Uterus (tissue), 4 donors: Measurements from ENCODE around the gene GSTO1. TPM values are rescaled to one million over a fixed set of nuclear protein-coding genes. Genes with fewer than 3 reads are reported as not detected.
"Not testable (repeated sequence)": the region's sequence is repeated elsewhere in the genome, so short reads cannot be mapped to it uniquely, and the experiment has no call there.

ENCODE experiments used
- DNase-seq, 2 donors: peaks; one replicate each; pipeline ENCODE4 v3.0.0-alpha.2; 2019 to 2020
- H3K27ac ChIP-seq, 2 donors: fragments of 200-600 bp; sonication (generic); 1 replicate in 1 of 2; 2 replicates in 1 of 2; pipeline ENCODE4 v1.5.1; 2016 to 2018
- H3K27me3 ChIP-seq, 2 donors: fragments of 200-600 bp; sonication (generic); one replicate each; pipeline ENCODE4 v1.5.1; 2018 to 2019; ENCODE audit warnings: control low read depth in 1 of 2
- H3K36me3 ChIP-seq, 2 donors: fragments of 200-600 bp; sonication (generic); one replicate each; pipeline ENCODE4 v1.5.1; 2019; ENCODE audit warnings: control low read depth in 1 of 2
- H3K4me1 ChIP-seq, 2 donors: fragments of 200-600 bp; sonication (generic); one replicate each; pipeline ENCODE4 v1.5.1; 2018 to 2019; ENCODE audit warnings: control low read depth in 1 of 2
- H3K4me3 ChIP-seq, 2 donors: fragments of 200-600 bp; sonication (generic); 1 replicate in 1 of 2; 2 replicates in 1 of 2; pipeline ENCODE4 v1.5.1; 2018 to 2019; ENCODE audit warnings: mild to moderate bottlenecking in 1 of 2
- H3K9me3 ChIP-seq, 2 donors: fragments of 200-600 bp; sonication (generic); one replicate each; pipeline ENCODE4 v1.5.1; 2019; ENCODE audit warnings: control low read depth in 1 of 2
- POLR2A ChIP-seq, 2 donors: fragments of 450-650 bp; IDR thresholded peaks; one replicate each; pipeline ENCODE4 v1.6.1; 2016; ENCODE audit warnings: antibody characterized with exemption in 2 of 2, mild to moderate bottlenecking in 1 of 2, moderate library complexity in 1 of 2
- intact Hi-C: fragments of 100-400 bp; cut with DNase I; formaldehyde crosslinking; loops from one replicate; pipeline ENCODE4 v1.15.1; 2023; ENCODE audit warnings: low total_unique reads
- total RNA-seq, 4 donors: library from RNA; depleted of rRNA in 3 of 4; stranded (reverse); fragments of >200 nt in 3 of 4; gene quantifications; one replicate each; pipeline versions ENCODE4 v1.1.0 to v1.2.4, GENCODE V29; 2014 to 2023
- TF ChIP-seq, protein P1 (sequence below), 4 experiments: fragments of 200-600 bp in 2 of 4; fragments of 450-650 bp in 2 of 4; sonication (generic) in 2 of 4; IDR thresholded peaks; one replicate each; pipeline ENCODE4 v1.5.1; 2016 to 2019; ENCODE audit warnings: antibody characterized with exemption in 4 of 4, mild to moderate bottlenecking in 2 of 4, moderate library complexity in 1 of 4
- donor health status: DM: yes; HTN: yes; CAD: no.

Gene GSTO1
- total RNA-seq, 4 donors from 2014 or later = 54.7 to 131 (median 102) TPM

- no peaks in the 10 kb centered on the region for H3K9me3 ChIP-seq
- no peaks in the 10 kb centered on the region for H3K4me1 ChIP-seq
- H3K4me3 ChIP-seq = no peak overlapping the region
- DNase-seq = no peak
- intact Hi-C loops = no loop called here
- no peak for TF ChIP-seq POLR2A (IDR thresholded peaks at IDR 0.05)
- TF ChIP-seq, protein P1, sequence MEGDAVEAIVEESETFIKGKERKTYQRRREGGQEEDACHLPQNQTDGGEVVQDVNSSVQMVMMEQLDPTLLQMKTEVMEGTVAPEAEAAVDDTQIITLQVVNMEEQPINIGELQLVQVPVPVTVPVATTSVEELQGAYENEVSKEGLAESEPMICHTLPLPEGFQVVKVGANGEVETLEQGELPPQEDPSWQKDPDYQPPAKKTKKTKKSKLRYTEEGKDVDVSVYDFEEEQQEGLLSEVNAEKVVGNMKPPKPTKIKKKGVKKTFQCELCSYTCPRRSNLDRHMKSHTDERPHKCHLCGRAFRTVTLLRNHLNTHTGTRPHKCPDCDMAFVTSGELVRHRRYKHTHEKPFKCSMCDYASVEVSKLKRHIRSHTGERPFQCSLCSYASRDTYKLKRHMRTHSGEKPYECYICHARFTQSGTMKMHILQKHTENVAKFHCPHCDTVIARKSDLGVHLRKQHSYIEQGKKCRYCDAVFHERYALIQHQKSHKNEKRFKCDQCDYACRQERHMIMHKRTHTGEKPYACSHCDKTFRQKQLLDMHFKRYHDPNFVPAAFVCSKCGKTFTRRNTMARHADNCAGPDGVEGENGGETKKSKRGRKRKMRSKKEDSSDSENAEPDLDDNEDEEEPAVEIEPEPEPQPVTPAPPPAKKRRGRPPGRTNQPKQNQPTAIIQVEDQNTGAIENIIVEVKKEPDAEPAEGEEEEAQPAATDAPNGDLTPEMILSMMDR (IDR thresholded peaks at IDR 0.05) = no peak
- H3K27me3 ChIP-seq = no peaks in the 10 kb centered on the region
- no peak overlapping the region for H3K27ac ChIP-seq
- no peaks in the 10 kb centered on the region for H3K36me3 ChIP-seq
Observed at GRCh38 chr10:104243512-104243911, 11.2 kb upstream of the GSTO1 start.

DNA sequence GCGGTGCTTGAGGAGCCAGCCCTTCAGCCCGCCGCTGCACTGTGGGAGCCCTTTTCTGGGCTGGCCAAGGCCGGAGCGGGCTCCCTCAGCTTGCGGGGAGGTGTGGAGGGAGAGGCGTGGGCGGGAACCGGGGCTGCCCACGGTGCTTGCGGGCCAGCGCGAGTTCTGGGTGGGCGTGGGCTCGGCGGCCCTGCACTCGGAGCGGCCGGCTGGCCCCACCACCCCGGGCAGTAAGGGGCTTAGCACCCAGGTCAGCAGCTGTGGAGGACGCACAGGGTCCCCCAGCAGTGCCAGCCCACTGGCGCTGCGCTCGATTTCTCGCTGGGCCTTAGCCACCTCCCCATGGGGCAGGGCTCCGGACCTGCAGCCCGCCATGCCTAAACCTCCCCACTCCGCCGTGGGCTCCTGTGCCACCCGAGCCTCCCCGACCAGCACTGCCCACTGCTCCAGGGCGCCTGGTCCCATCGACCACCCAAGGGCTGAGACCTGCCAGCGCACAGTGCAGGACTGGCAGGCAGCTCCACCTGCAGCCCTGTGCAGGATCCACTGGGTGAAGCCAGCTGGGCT lies 9.5 kb upstream of the GSTO1 start:
- no peaks in the 10 kb centered on the region for H3K4me1 ChIP-seq
- no peaks in the 10 kb centered on the region for H3K27me3 ChIP-seq
- H3K4me3 ChIP-seq = no peak overlapping the region
- intact Hi-C loops = no loop called here
- no peak for DNase-seq
- TF ChIP-seq, protein P1 (IDR thresholded peaks at IDR 0.05) = no peak
- TF ChIP-seq POLR2A (IDR thresholded peaks at IDR 0.05) = no peak
- H3K9me3 ChIP-seq = no peaks in the 10 kb centered on the region
- H3K27ac ChIP-seq = no peak overlapping the region
- H3K36me3 ChIP-seq = no peaks in the 10 kb centered on the region

GRCh38 chr10:104246976-104247375 lies 7.7 kb upstream of the GSTO1 start:
- Histone ChIP-seq H3K36me3 (no peaks in the 10 kb centered on the region), H3K4me1 (no peaks in the 10 kb centered on the region)
- intact Hi-C loops = no loop called here

DNA sequence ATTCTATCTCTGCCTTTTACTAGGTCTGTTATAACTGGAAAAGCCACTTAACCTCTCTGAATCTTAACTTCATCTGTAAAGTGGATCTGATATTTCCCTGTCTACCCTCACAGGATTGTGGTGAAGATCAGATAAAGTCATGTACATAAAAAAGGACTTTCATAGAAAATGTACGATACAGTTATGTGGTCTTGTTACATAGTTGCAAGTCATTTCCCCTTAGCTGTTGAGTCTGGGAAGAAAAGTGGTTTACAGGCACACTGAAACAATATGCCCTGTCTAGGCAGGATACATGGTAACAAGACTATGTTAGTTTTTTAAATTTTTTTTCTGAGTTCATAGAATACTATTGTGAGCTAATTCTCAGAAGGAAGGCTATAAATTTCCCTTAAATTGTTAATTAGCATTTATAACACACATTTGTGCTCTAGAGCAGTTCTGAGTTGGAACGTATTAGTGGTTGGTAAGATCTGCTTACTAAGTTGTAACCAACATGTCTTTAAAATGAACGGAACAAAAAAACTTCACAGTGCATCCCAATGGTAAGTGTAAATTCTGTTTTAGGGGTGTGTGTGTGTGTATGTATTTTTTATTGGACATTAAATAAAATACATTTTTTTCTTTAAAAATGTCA lies 7.1 kb upstream of the GSTO1 start:
- intact Hi-C loops = no loop called here
- no peak for TF ChIP-seq POLR2A (IDR thresholded peaks at IDR 0.05)
- TF ChIP-seq, protein P1 (IDR thresholded peaks at IDR 0.05) = no peak
- Histone ChIP-seq H3K4me1 (no peaks in the 10 kb centered on the region), H3K9me3 (no peaks in the 10 kb centered on the region), H3K27ac (no peak overlapping the region), H3K36me3 (no peaks in the 10 kb centered on the region), H3K4me3 (no peak overlapping the region), H3K27me3 (no peaks in the 10 kb centered on the region)
- no peak for DNase-seq

More at GRCh38 chr10:104246976-104247375, 7.7 kb upstream of the GSTO1 start:
- no peak for DNase-seq
- Histone ChIP-seq H3K9me3 (no peaks in the 10 kb centered on the region), H3K4me3 (no peak overlapping the region), H3K27me3 (no peaks in the 10 kb centered on the region), H3K27ac (no peak overlapping the region)
- TF ChIP-seq, protein P1 (IDR thresholded peaks at IDR 0.05) = no peak
- TF ChIP-seq POLR2A (IDR thresholded peaks at IDR 0.05) = no peak

DNA sequence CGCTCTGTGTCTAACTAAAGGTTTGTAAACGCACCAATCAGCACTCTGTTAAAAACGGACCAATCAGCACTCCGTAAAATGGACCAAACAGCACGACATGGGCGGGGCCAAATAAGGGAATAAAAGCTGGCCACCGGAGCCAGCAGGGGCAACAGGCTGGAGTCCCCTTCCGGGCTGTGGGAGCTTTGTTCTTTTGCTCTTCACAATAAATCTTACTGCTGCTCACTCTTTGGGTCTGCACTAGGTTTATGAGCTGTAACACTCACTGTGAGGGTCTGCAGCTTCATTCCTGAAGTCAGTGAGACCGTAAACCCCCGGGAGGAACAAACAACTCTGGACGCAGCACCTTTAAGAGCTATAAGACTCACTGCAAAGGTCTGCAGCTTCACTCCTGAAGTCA lies 5.8 kb upstream of the GSTO1 start:
- H3K36me3 ChIP-seq, H3K27ac ChIP-seq, DNase-seq, H3K4me3 ChIP-seq, H3K4me1 ChIP-seq, H3K9me3 ChIP-seq, H3K27me3 ChIP-seq, intact Hi-C loops: not testable (repeated sequence)
